Prostate gland (tissue), 2 donors: ENCODE results near the gene C3. TPM values are rescaled to one million over a fixed set of nuclear protein-coding genes. Genes with fewer than 3 reads are reported as not detected.
A peak's percentile ranks its signal among the peaks of the same experiment; 100 is the strongest.

Experiments
- DNase-seq: peaks from one replicate; pipeline ENCODE4 v3.0.0-alpha.2; 2019; ENCODE audit warnings: low spot score
- H3K27ac ChIP-seq, 2 donors: fragments of 200-600 bp; sonication (generic); 2 replicates each; pipeline ENCODE4 v1.5.1; 2017 to 2019
- H3K27me3 ChIP-seq: fragments of 200-600 bp; sonication (generic); replicated peaks from 2 replicates; pipeline ENCODE4 v1.5.1; 2019; ENCODE audit not compliant: insufficient read depth
- H3K36me3 ChIP-seq, 2 donors: fragments of 200-600 bp; sonication (generic); 1 replicate in 1 of 2; 2 replicates in 1 of 2; pipeline versions ENCODE4 v1.5.1 to v1.8.1; 2017 to 2019
- H3K4me1 ChIP-seq: fragments of 200-600 bp; sonication (generic); replicated peaks from 2 replicates; pipeline ENCODE4 v1.5.1; 2019
- H3K4me3 ChIP-seq, 2 donors: fragments of 200-600 bp; sonication (generic); 2 replicates each; pipeline ENCODE4 v1.5.1; 2017 to 2019
- H3K9me3 ChIP-seq: fragments of 200-600 bp; sonication (generic); 2 replicates; pipeline ENCODE4 v1.5.1; 2017
- POLR2A ChIP-seq: fragments of 450-650 bp; IDR thresholded peaks from one replicate; pipeline ENCODE4 v1.6.1; 2016; ENCODE audit warnings: antibody characterized with exemption, mild to moderate bottlenecking
- POLR2AphosphoS5 ChIP-seq: sonication (generic); formaldehyde crosslinking; IDR thresholded peaks from one replicate; pipeline ENCODE4 v1.6.1; 2017; ENCODE audit warnings: antibody characterized with exemption
- WGBS: methylation state at CpG from one replicate; pipeline ENCODE4 v1.1.5; 2018; 5-methylcytosine and 5-hydroxymethylcytosine counted together
- intact Hi-C: fragments of 100-400 bp; cut with DNase I; formaldehyde crosslinking; loops from one replicate; pipeline ENCODE4 v1.14.2; 2022
- total RNA-seq, 2 donors: library from RNA; depleted of rRNA; stranded (reverse); fragments of >200 nt; gene quantifications; one replicate each; pipeline ENCODE4 v1.1.0, GENCODE V29; 2016
- TF ChIP-seq, protein P1 (sequence below), 4 experiments: fragments of 200-600 bp in 2 of 4; fragments of 450-650 bp in 2 of 4; sonication (generic) in 2 of 4; IDR thresholded peaks; 1 replicate in 3 of 4; 2 replicates in 1 of 4; pipeline ENCODE4 v1.5.1; 2016 to 2019; ENCODE audit warnings: antibody characterized with exemption in 4 of 4, mild to moderate bottlenecking in 2 of 4, moderate library complexity in 2 of 4

C3 gene
- total RNA-seq, result 100 to 1,000 TPM in 1 of 2 donors, 10 to 100 TPM in 1; 95.1 to 165 TPM

GRCh38 chr19:6720369-6721137 lies at the start of gene C3:
Gene C3, minus strand, starts transcription at chr19:6720650. Its CDS starts 61 bp downstream, at chr19:6720589.
- DNase-seq, result no peak
- no peaks in the 10 kb centered on the region for H3K36me3 ChIP-seq
- H3K4me3 ChIP-seq, result no peak within 1 kb of the TSS
- H3K27ac ChIP-seq, result peak within 1 kb of the TSS in 1 of 2 donors; percentile 2
- no peaks in the 10 kb centered on the region for H3K9me3 ChIP-seq
- H3K27me3 ChIP-seq, result no peaks in the 10 kb centered on the region
- 56% methylated on average over 4 of the region's 4 CpGs for WGBS
- TF ChIP-seq POLR2A (no peak), POLR2AphosphoS5 (no peak)
- TF ChIP-seq, protein P1, sequence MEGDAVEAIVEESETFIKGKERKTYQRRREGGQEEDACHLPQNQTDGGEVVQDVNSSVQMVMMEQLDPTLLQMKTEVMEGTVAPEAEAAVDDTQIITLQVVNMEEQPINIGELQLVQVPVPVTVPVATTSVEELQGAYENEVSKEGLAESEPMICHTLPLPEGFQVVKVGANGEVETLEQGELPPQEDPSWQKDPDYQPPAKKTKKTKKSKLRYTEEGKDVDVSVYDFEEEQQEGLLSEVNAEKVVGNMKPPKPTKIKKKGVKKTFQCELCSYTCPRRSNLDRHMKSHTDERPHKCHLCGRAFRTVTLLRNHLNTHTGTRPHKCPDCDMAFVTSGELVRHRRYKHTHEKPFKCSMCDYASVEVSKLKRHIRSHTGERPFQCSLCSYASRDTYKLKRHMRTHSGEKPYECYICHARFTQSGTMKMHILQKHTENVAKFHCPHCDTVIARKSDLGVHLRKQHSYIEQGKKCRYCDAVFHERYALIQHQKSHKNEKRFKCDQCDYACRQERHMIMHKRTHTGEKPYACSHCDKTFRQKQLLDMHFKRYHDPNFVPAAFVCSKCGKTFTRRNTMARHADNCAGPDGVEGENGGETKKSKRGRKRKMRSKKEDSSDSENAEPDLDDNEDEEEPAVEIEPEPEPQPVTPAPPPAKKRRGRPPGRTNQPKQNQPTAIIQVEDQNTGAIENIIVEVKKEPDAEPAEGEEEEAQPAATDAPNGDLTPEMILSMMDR (IDR thresholded peaks at IDR 0.05), result no peak
- intact Hi-C loops, result no loop called here
- no peaks in the 10 kb centered on the region for H3K4me1 ChIP-seq

- H3K27me3 ChIP-seq, result no peaks in the 10 kb centered on the region
- H3K4me3 ChIP-seq, result no peak overlapping the region
- WGBS, result 67% methylated on average over 11 of the region's 11 CpGs
- TF ChIP-seq, protein P1 (IDR thresholded peaks at IDR 0.05), result peak in 3 of 4 experiments; percentile 12 to 23 (median 20)
- no peak for TF ChIP-seq POLR2AphosphoS5
- intact Hi-C loops, result no loop called here
- no peaks in the 10 kb centered on the region for H3K4me1 ChIP-seq
- no peak for DNase-seq
- no peaks in the 10 kb centered on the region for H3K9me3 ChIP-seq
- no peak overlapping the region for H3K27ac ChIP-seq
- H3K36me3 ChIP-seq, result no peaks in the 10 kb centered on the region
Measured at GRCh38 chr19:6769006-6769619, 48.7 kb upstream of the C3 start.

DNA sequence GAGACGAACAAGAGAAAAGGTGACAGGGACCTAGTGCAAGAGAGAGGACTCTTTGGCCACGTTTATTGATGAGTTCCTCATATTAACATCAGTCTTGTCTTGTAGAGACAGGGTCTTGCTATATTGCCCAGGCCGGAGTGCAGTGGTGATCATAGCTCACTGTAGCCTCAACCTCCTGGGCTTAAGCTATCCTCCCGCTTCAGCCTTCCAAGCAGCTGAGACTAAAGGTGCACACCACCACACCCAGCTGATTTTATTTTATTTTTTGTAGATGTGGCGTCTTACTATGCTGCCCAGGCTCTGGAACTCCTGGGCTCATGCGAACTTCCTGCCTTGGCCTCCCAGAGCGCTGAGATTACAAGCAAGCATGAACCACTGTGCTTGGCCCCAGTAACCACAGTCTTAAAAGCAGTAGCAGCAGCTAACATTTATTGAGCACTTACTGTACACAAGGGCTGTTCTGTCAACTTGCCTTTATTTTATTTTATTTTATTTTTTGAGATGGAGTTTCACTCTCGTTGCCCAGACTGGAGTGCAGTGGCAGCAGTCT lies 47.9 kb upstream of the C3 start:
- DNase-seq, result no peak
- Histone ChIP-seq H3K9me3 (no peaks in the 10 kb centered on the region), H3K4me1 (no peaks in the 10 kb centered on the region), H3K4me3 (no peak overlapping the region), H3K27me3 (no peaks in the 10 kb centered on the region), H3K36me3 (no peaks in the 10 kb centered on the region), H3K27ac (peak overlapping the region; percentile 83 to 88)
- WGBS, result 59% methylated on average over 8 of the region's 8 CpGs
- intact Hi-C loops, result no loop called here
- no peak for TF ChIP-seq POLR2AphosphoS5
- TF ChIP-seq, protein P1 (IDR thresholded peaks at IDR 0.05), result no peak
- TF ChIP-seq POLR2A, result no peak

DNA sequence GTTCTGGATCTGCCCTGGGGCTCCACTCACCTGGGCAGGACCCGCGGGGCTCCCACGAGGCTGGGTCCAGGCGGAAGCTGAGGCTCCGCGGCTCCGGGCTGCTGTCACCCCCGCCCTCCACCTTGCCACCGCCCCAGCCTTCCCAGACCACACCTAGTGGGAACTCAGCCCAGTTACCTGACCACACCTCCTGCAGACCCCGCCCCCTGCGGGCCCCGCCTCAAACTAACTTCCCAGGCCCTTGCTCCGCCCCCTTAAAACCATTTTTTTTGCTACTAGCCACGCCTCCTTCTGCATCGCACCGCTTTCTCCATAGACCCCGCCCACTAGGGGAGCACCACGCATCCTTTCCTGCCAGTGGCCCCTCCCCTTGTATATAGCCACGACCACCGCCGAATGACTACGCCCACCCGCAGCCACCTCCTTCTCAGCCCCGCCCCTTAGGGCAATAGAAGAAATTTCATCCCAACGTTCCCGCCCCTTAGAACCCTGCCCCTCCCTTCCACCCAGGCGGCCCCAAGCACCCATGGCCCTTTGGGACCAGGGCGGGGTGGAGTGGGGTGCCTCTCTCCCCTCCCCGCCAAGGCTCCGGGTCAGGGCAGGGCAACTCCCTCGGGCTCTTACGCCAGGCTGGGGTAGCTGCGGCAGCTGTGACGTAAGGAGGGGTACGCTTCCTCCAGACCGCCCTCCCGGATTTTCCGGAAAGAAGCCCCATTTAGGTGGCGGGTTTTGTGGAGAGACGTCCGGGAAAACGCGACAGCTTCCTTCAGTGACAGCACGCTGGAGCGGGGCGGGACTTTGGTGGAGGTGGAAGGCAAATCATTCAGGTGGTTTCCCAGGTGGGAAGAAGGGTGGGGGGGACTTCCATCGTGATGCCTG lies 47.1 kb upstream of the C3 start, which contains the start of gene SH2D3A:
TSS of gene SH2D3A (minus strand) at position 79 of the 879 bp plus-strand sequence. CDS start 3,687 bp downstream, outside the sequence.
- no peaks in the 10 kb centered on the region for H3K36me3 ChIP-seq
- peak within 1 kb of the TSS; percentile 83 to 88 for H3K27ac ChIP-seq
- DNase-seq, result peak; percentile 97
- H3K4me3 ChIP-seq, result peak within 1 kb of the TSS; percentile 41 to 43
- TF ChIP-seq, protein P1 (IDR thresholded peaks at IDR 0.05), result peak in 2 of 4 experiments; percentile 29 to 32
- TF ChIP-seq POLR2AphosphoS5, result peak; percentile 89
- peak; percentile 90 for TF ChIP-seq POLR2A
- no peaks in the 10 kb centered on the region for H3K9me3 ChIP-seq
- 4% methylated on average over 47 of the region's 47 CpGs for WGBS
- intact Hi-C loops, result no loop called here
- no peaks in the 10 kb centered on the region for H3K4me1 ChIP-seq
- no peaks in the 10 kb centered on the region for H3K27me3 ChIP-seq
